Colonic mucosa (tissue), 4 donors: ENCODE data around the gene GFAP. TPM values are rescaled to one million over a fixed set of nuclear protein-coding genes. Genes with fewer than 3 reads are reported as not detected.

Experiments used
- DNase-seq: peaks from one replicate; pipeline ENCODE4 v3.0.0-alpha.2; 2020
- H3K27ac ChIP-seq: fragments of 200-600 bp; one replicate; pipeline ENCODE4 v1.8.0; 2021
- H3K27me3 ChIP-seq: fragments of 200-600 bp; one replicate; pipeline ENCODE4 v1.8.0; 2021
- H3K36me3 ChIP-seq: fragments of 200-600 bp; one replicate; pipeline ENCODE4 v1.8.0; 2021
- H3K4me1 ChIP-seq: fragments of 200-600 bp; one replicate; pipeline ENCODE4 v1.8.0; 2021; ENCODE audit warnings: mild to moderate bottlenecking
- H3K4me3 ChIP-seq: fragments of 200-600 bp; one replicate; pipeline ENCODE4 v1.8.0; 2021
- H3K9ac ChIP-seq, 2 donors: one replicate each; pipeline ENCODE4 v1.7.0; 2013; ENCODE audit warnings: control low read depth in 2 of 2, low read depth in 2 of 2, low read length in 2 of 2
- H3K9me3 ChIP-seq: fragments of 200-600 bp; one replicate; pipeline ENCODE4 v1.8.0; 2021
- intact Hi-C: fragments of 100-400 bp; cut with DNase I; formaldehyde crosslinking; loops from one replicate; pipeline ENCODE4 v1.14.1; 2022
- total RNA-seq, 2 donors: library from RNA; stranded (reverse); fragmentation: NEBNext Ultra II Directional in 1 of 2; extraction: Animal tissue kit (Norgen Biotek cat#: 25700) in 1 of 2; gene quantifications; one replicate each; pipeline ENCODE4 v1.2.1, GENCODE V29; 2021
- TF ChIP-seq, protein P1 (sequence below): fragments of 200-600 bp; IDR thresholded peaks from one replicate; pipeline ENCODE4 v1.8.0; 2022; ENCODE audit warnings: antibody characterized with exemption, mild to moderate bottlenecking
- donor health status: healthy.
- donor health status: DM: no; HTN: no; CAD: no.
- donor health status: DM: no; HTN: no; CAD: no.

The GFAP gene
- total RNA-seq, 2 donors from 2014 or later: 0.20 TPM; not detected in 1

DNA sequence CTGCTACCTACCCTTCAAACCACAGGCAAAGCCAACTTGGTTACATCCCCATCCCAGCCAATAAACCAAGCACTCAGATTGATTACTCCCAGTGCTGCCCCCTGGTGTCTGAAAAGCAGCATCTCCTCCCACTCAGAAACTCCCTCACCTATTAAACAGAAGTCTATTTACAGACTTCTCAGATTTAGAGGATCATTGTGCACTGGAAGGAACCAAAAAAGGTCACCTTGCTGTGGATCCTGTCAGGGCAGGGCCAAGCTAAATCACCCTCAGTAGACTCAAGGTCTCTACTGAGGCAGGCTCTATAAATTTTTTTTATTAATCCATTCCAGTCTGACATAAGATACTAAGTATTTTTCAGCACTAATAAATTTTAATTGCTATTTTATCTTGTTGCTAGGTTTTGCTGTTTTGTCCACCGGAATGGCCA is 50.1 kb downstream of the GFAP start:
- DNase-seq: peak; percentile 69
- H3K9ac ChIP-seq: no peak overlapping the region
- no peaks in the 10 kb centered on the region for H3K4me1 ChIP-seq
- H3K27ac ChIP-seq: no peak overlapping the region
- no peak overlapping the region for H3K4me3 ChIP-seq
- H3K9me3 ChIP-seq: no peaks in the 10 kb centered on the region
- TF ChIP-seq, protein P1, sequence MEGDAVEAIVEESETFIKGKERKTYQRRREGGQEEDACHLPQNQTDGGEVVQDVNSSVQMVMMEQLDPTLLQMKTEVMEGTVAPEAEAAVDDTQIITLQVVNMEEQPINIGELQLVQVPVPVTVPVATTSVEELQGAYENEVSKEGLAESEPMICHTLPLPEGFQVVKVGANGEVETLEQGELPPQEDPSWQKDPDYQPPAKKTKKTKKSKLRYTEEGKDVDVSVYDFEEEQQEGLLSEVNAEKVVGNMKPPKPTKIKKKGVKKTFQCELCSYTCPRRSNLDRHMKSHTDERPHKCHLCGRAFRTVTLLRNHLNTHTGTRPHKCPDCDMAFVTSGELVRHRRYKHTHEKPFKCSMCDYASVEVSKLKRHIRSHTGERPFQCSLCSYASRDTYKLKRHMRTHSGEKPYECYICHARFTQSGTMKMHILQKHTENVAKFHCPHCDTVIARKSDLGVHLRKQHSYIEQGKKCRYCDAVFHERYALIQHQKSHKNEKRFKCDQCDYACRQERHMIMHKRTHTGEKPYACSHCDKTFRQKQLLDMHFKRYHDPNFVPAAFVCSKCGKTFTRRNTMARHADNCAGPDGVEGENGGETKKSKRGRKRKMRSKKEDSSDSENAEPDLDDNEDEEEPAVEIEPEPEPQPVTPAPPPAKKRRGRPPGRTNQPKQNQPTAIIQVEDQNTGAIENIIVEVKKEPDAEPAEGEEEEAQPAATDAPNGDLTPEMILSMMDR: peak; percentile 86
- peaks cover 19% of the 10 kb centered on the region for H3K36me3 ChIP-seq
- intact Hi-C loops: loop anchor here (2.0 to 10.0 kb wide), 2 partner anchors 84 to 330 kb away; no protein-coding TSS in a partner anchor
- H3K27me3 ChIP-seq: no peaks in the 10 kb centered on the region

DNA sequence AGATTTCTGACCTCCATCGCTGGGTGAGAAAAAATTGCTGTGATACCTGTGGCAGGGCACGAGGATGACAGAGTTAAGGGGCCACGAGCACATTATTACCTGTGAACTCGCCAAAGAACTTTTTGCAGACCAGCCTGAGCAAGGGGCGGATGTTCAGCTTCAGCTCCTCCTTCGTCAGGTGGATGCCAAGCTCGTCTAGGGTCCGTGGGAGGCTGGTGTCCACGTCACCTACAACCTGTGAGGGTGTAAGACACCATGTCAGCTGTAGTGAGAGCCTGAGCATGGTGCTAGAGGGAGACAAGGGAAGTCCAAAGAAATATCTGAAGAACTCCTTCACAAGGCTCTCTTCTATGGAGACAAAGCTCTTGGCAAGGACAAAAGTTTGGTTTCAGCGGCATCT is 50.5 kb downstream of the GFAP start:
- no peak overlapping the region for H3K27ac ChIP-seq
- TF ChIP-seq, protein P1: no peak
- H3K9ac ChIP-seq: no peak overlapping the region
- intact Hi-C loops: loop anchor here (2.0 to 10.0 kb wide), 2 partner anchors 84 to 330 kb away; no protein-coding TSS in a partner anchor
- H3K36me3 ChIP-seq: peaks cover 19% of the 10 kb centered on the region
- no peaks in the 10 kb centered on the region for H3K4me1 ChIP-seq
- no peak for DNase-seq
- H3K27me3 ChIP-seq: no peaks in the 10 kb centered on the region
- H3K4me3 ChIP-seq: no peak overlapping the region
- H3K9me3 ChIP-seq: no peaks in the 10 kb centered on the region

DNA sequence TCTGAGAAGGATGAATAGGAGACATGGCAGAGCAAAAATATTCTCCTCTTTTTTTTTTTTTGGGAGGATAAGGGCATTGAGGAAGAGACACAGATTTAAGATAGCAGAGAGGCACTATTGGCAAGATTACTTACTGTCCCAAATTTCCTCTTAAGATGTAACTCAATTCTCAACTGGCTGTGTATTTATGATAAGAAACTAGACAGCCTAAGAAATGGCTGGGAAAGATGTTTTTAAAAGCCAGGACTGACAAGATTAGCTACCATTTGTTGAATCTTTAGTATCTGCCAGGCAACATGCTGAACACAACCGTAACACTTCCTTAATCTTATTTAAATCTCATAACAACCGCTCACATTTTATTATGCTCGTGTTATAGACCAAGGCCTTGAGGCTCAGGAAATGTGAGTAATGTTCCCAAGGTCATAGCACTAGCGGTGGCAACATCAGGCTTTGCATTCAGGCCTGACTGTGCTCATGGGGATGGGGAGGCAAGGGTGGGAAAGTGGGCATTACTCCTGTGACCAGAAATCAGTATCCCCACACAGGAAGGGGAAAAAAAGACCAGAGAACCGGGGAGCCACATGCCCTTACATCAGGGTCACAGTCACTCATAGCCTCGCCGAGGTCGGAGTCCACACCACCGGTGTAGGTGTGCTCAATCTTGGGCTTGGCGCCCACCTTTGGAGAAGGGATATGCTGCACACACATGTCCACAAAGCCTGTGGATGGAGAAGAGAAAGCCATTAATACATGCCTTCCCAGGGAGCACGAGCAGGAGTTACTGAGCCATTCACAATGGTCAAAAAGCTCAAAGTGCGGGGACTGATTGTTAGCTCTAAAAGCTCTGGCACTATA is 52.0 kb downstream of the GFAP start:
- H3K36me3 ChIP-seq: peaks cover 20% of the 10 kb centered on the region

DNA sequence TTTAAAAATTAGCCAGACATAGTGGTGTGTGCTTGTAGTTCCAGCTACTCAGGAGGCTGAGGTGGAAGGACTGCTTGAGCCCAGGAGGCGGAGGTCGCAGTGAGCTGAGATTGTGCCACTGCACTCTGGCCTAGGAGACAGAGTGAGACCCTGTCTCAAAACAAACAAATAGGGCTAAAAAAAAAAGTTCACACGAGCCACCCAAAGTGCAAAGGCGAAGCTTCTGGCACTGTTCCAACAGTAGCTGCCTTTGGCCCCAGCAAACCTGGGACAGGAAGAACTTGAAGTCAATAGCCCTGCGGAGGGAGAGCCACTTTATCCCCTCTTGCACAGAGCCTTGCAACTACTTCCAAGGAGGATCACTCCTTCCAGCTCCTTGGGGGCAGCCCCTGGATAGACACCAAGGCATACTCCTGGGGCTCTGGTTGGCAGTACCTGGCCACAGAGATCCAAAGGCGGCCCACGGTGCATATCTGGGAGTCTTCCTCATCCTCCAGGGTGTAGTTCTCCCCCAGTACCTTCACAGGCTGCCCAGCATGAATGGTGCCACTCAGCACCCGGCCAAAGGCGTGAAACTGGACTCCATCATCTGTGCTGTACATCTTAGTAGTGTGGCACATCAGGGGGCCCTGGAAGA is 52.9 kb downstream of the GFAP start:
- Histone ChIP-seq H3K4me3 (no peak overlapping the region), H3K27ac (no peak overlapping the region), H3K27me3 (no peaks in the 10 kb centered on the region), H3K4me1 (no peaks in the 10 kb centered on the region), H3K9me3 (no peaks in the 10 kb centered on the region), H3K9ac (no peak overlapping the region), H3K36me3 (peaks cover 24% of the 10 kb centered on the region)
- TF ChIP-seq, protein P1: no peak
- no peak for DNase-seq
- intact Hi-C loops: loop anchor here (10.0 kb wide), 1 partner anchor 328 kb away; no protein-coding TSS in a partner anchor

More for the DNA sequence above, 52.0 kb downstream of the GFAP start:
- Histone ChIP-seq H3K27me3 (no peaks in the 10 kb centered on the region), H3K4me1 (no peaks in the 10 kb centered on the region), H3K9me3 (no peaks in the 10 kb centered on the region), H3K4me3 (no peak overlapping the region), H3K9ac (no peak overlapping the region), H3K27ac (no peak overlapping the region)
- no peak for DNase-seq
- TF ChIP-seq, protein P1: no peak
- intact Hi-C loops: loop anchor here (10.0 kb wide), 1 partner anchor 328 kb away; no protein-coding TSS in a partner anchor

DNA sequence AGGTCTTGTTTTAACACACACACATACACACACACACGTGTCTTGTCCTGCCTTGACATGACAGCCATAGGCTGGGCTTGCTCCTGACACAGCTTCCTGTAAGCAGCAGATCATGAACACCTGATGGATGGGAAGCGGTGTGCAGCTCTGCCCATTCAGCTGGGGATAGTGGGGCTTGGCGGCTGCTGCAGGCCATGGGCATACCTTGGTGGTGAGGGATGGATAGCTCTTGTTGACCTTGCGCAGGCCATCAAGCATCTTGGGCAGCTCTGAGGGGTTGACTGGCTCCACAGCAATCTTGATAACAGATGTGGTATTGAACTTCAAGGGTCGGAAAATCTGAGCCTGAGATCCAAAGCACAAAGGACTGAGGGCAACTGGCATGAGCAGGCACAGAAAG is 55.6 kb downstream of the GFAP start:
- DNase-seq: no peak
- H3K4me1 ChIP-seq: no peaks in the 10 kb centered on the region
- H3K9me3 ChIP-seq: no peaks in the 10 kb centered on the region
- H3K4me3 ChIP-seq: no peak overlapping the region
- H3K27ac ChIP-seq: no peak overlapping the region
- TF ChIP-seq, protein P1: no peak
- H3K27me3 ChIP-seq: no peaks in the 10 kb centered on the region
- no peak overlapping the region for H3K9ac ChIP-seq
- intact Hi-C loops: loop anchor here (10.0 kb wide), 1 partner anchor 325 kb away; no protein-coding TSS in a partner anchor
- peaks cover 26% of the 10 kb centered on the region for H3K36me3 ChIP-seq
